Activated CD4-positive, alpha-beta T cell treated with anti-CD3 and anti-CD28 coated beads, Interleukin-2, amount 50 U/mL, for 48 hours (primary cell): ENCODE data around the gene BRSK1.
A peak's percentile ranks its signal among the peaks of the same experiment; 100 is the strongest.
"Not testable (repeated sequence)": the region's sequence is repeated elsewhere in the genome, so short reads cannot be mapped to it uniquely, and the experiment has no call there.

ENCODE experiments used
- DNase-seq, 2 experiments: peaks; one replicate each; pipeline ENCODE4 v3.0.0-alpha.2; 2020

The BRSK1 gene

GRCh38 chr19:55305491-55305890 is 21.7 kb downstream of the BRSK1 start:
- peak; percentile 46 to 55 for DNase-seq

GRCh38 chr19:55305983-55306562 is 22.3 kb downstream of the BRSK1 start:
- DNase-seq, result no peak

- DNase-seq, result no peak
These were observed 22.9 kb downstream of the BRSK1 start for GRCh38 chr19:55306712-55307111.

- no peak for DNase-seq
These were observed 24.5 kb downstream of the BRSK1 start for GRCh38 chr19:55308281-55308680.

- DNase-seq, result no peak
These were observed 25.7 kb downstream of the BRSK1 start for GRCh38 chr19:55309448-55309847.

GRCh38 chr19:55310498-55310897 is 26.7 kb downstream of the BRSK1 start:
- DNase-seq, result no peak

GRCh38 chr19:55311397-55311796 is 27.6 kb downstream of the BRSK1 start:
- no peak for DNase-seq

- DNase-seq, result no peak
These were observed 28.0 kb downstream of the BRSK1 start for GRCh38 chr19:55311797-55312196.

GRCh38 chr19:55312621-55313512 is 29.1 kb downstream of the BRSK1 start:
- no peak for DNase-seq

- no peak for DNase-seq
These were observed 30.6 kb downstream of the BRSK1 start for GRCh38 chr19:55314396-55314795.

- no peak for DNase-seq
These were observed 32.2 kb downstream of the BRSK1 start for GRCh38 chr19:55315956-55316525.

GRCh38 chr19:55316646-55317045 is 32.8 kb downstream of the BRSK1 start:
- no peak for DNase-seq

- DNase-seq, result no peak
These were observed 36.0 kb downstream of the BRSK1 start for GRCh38 chr19:55319785-55320184.

GRCh38 chr19:55320844-55321419 is 37.1 kb downstream of the BRSK1 start:
- DNase-seq, result no peak

- no peak for DNase-seq
These were observed 37.8 kb downstream of the BRSK1 start for GRCh38 chr19:55321466-55322137.

- no peak for DNase-seq
These were observed 38.5 kb downstream of the BRSK1 start for GRCh38 chr19:55322204-55322885.

- no peak for DNase-seq
These were observed 40.9 kb downstream of the BRSK1 start for GRCh38 chr19:55324662-55325061.

GRCh38 chr19:55325172-55325571 is 41.4 kb downstream of the BRSK1 start, which contains the start of gene TMEM150B:
Gene TMEM150B, minus strand, starts transcription at chr19:55325341. Its CDS starts 4,305 bp downstream, at chr19:55321036.
- no peak for DNase-seq

- not testable (repeated sequence) for DNase-seq
These were observed 45.0 kb downstream of the BRSK1 start for GRCh38 chr19:55328774-55329318.

GRCh38 chr19:55329791-55330190 is 46.0 kb downstream of the BRSK1 start:
- DNase-seq, result not testable (repeated sequence)

- no peak for DNase-seq
These were observed 50.1 kb downstream of the BRSK1 start for GRCh38 chr19:55333870-55334269.

GRCh38 chr19:55336101-55336500 is 52.3 kb downstream of the BRSK1 start:
- no peak for DNase-seq
